H9 (cell line): ENCODE measurements around the gene ZNF346. TPM values are rescaled to one million over a fixed set of nuclear protein-coding genes. Genes with fewer than 3 reads are reported as not detected.

Experiments
- DNase-seq: peaks from one replicate; pipeline ENCODE4 v3.0.0-alpha.2; 2017
- H2AFZ ChIP-seq: one replicate; pipeline ENCODE4 v1.6.1; 2013; ENCODE audit warnings: mild to moderate bottlenecking, low read length, control low read depth, moderate library complexity
- H2AK5ac ChIP-seq: 2 replicates; pipeline ENCODE4 v1.6.1; 2013; ENCODE audit warnings: low read length, control low read depth, mixed read lengths; ENCODE audit not compliant: insufficient read length
- H2BK120ac ChIP-seq: one replicate; pipeline ENCODE4 v1.6.1; 2013; ENCODE audit warnings: low read depth, mild to moderate bottlenecking, low read length, control low read depth, inconsistent platforms; ENCODE audit not compliant: poor library complexity, severe bottlenecking
- H2BK12ac ChIP-seq: 2 replicates; pipeline ENCODE4 v1.6.1; 2013; ENCODE audit warnings: low read length, control low read depth, mixed read lengths, low read depth; ENCODE audit not compliant: insufficient read length
- H2BK15ac ChIP-seq: 2 replicates; pipeline ENCODE4 v1.6.1; 2013; ENCODE audit warnings: low read depth, low read length, control low read depth
- H2BK20ac ChIP-seq: one replicate; pipeline ENCODE4 v1.6.1; 2013; ENCODE audit warnings: low read depth, mild to moderate bottlenecking, low read length, control low read depth, inconsistent platforms; ENCODE audit not compliant: poor library complexity, severe bottlenecking
- H2BK5ac ChIP-seq: 2 replicates; pipeline ENCODE4 v1.6.1; 2013; ENCODE audit warnings: low read length, control low read depth, mixed read lengths; ENCODE audit not compliant: insufficient read length
- H3K14ac ChIP-seq: 2 replicates; pipeline ENCODE4 v1.6.1; 2013; ENCODE audit warnings: low read length, control low read depth; ENCODE audit not compliant: insufficient read depth
- H3K18ac ChIP-seq: 2 replicates; pipeline ENCODE4 v1.6.1; 2013; ENCODE audit warnings: low read depth, mild to moderate bottlenecking, mixed read lengths, low read length, control low read depth; ENCODE audit not compliant: insufficient read length
- H3K23ac ChIP-seq: 2 replicates; pipeline ENCODE4 v1.6.1; 2013; ENCODE audit warnings: low read length, control low read depth, mixed read lengths, low read depth; ENCODE audit not compliant: insufficient read length
- H3K23me2 ChIP-seq: 2 replicates; pipeline ENCODE4 v1.6.1; 2013; ENCODE audit warnings: low read depth, mild to moderate bottlenecking, mixed read lengths, low read length, control low read depth; ENCODE audit not compliant: insufficient read length, poor library complexity, severe bottlenecking
- H3K27ac ChIP-seq: 2 replicates; pipeline ENCODE4 v1.5.1; 2013; ENCODE audit warnings: low read length, control low read depth, mixed read lengths, low read depth; ENCODE audit not compliant: insufficient read length
- H3K27me3 ChIP-seq: 2 replicates; pipeline ENCODE4 v1.6.1; 2013; ENCODE audit warnings: low read length, control low read depth, inconsistent platforms; ENCODE audit not compliant: insufficient read depth
- H3K4ac ChIP-seq: 2 replicates; pipeline ENCODE4 v1.6.1; 2013; ENCODE audit warnings: low read depth, mild to moderate bottlenecking, control low read depth, inconsistent platforms, low read length, moderate library complexity
- H3K4me1 ChIP-seq: 2 replicates; pipeline ENCODE4 v1.6.1; 2013; ENCODE audit warnings: low read length, control low read depth, inconsistent platforms; ENCODE audit not compliant: insufficient read depth
- H3K4me2 ChIP-seq: 2 replicates; pipeline ENCODE4 v1.6.1; 2013; ENCODE audit warnings: low read length, control low read depth, mixed read lengths; ENCODE audit not compliant: insufficient read length, insufficient read depth
- H3K56ac ChIP-seq: 2 replicates; pipeline ENCODE4 v1.6.1; 2013; ENCODE audit warnings: low read depth, mild to moderate bottlenecking, mixed read lengths, low read length, control low read depth; ENCODE audit not compliant: insufficient read length
- H3K79me1 ChIP-seq: 2 replicates; pipeline ENCODE4 v1.6.1; 2013; ENCODE audit warnings: low read depth, mild to moderate bottlenecking, moderate library complexity, low read length, control low read depth, inconsistent platforms; ENCODE audit not compliant: insufficient read depth, poor library complexity, severe bottlenecking
- H3K79me2 ChIP-seq: 2 replicates; pipeline ENCODE4 v1.6.1; 2013; ENCODE audit warnings: low read length, control low read depth, inconsistent platforms; ENCODE audit not compliant: insufficient read depth
- H3K9ac ChIP-seq: 2 replicates; pipeline ENCODE4 v1.6.1; 2013; ENCODE audit warnings: low read length, control low read depth, mixed read lengths; ENCODE audit not compliant: insufficient read length; ENCODE audit errors: extremely low read depth
- H3K9me3 ChIP-seq: one replicate; pipeline ENCODE4 v1.6.1; 2013; ENCODE audit warnings: low read depth, low read length, inconsistent platforms; ENCODE audit not compliant: control insufficient read depth
- H3T11ph ChIP-seq: one replicate; pipeline ENCODE4 v1.6.1; 2013; ENCODE audit warnings: mild to moderate bottlenecking, low read length, control low read depth, inconsistent platforms
- H4K20me1 ChIP-seq: one replicate; pipeline ENCODE4 v1.6.1; 2013; ENCODE audit not compliant: control insufficient read depth, insufficient read length, insufficient read depth
- H4K5ac ChIP-seq: 2 replicates; pipeline ENCODE4 v1.6.1; 2013; ENCODE audit warnings: low read depth, mild to moderate bottlenecking, mixed read lengths, low read length, control low read depth; ENCODE audit not compliant: insufficient read length
- H4K8ac ChIP-seq: replicated peaks from 2 replicates; pipeline ENCODE4 v1.6.1; 2013; ENCODE audit warnings: low read length, control low read depth, mixed read lengths, low read depth; ENCODE audit not compliant: insufficient read length
- H4K91ac ChIP-seq: 2 replicates; pipeline ENCODE4 v1.6.1; 2013; ENCODE audit warnings: low read depth, mild to moderate bottlenecking, moderate library complexity, mixed read lengths, low read length, control low read depth; ENCODE audit not compliant: insufficient read length
- H3K27ac Mint-ChIP-seq, 3 experiments: 2 replicates in 2 of 3; 3 replicates in 1 of 3; pipeline ENCODE4 v1.8.0; 2020 to 2021; ENCODE audit warnings: mixed read lengths in 3 of 3, mild to moderate bottlenecking in 1 of 3, moderate library complexity in 1 of 3
- H3K27me3 Mint-ChIP-seq: 2 replicates; pipeline ENCODE4 v1.8.0; 2021; ENCODE audit warnings: low read depth, mild to moderate bottlenecking, moderate library complexity, mixed read lengths
- H3K36me3 Mint-ChIP-seq, 3 experiments: 2 replicates in 2 of 3; 3 replicates in 1 of 3; pipeline ENCODE4 v1.8.0; 2020 to 2021; ENCODE audit warnings: low read depth in 3 of 3, mixed read lengths in 3 of 3; ENCODE audit not compliant: insufficient read depth in 1 of 3
- H3K4me1 Mint-ChIP-seq, 2 experiments: 2 replicates each; pipeline ENCODE4 v1.8.0; 2020; ENCODE audit warnings: mixed read lengths in 2 of 2
- H3K4me3 Mint-ChIP-seq, 2 experiments: 2 replicates in 1 of 2; 3 replicates in 1 of 2; pipeline ENCODE4 v1.8.0; 2020 to 2021; ENCODE audit warnings: mild to moderate bottlenecking in 2 of 2, mixed read lengths in 2 of 2, moderate library complexity in 1 of 2
- H3K9me3 Mint-ChIP-seq, 2 experiments: 2 replicates in 1 of 2; 3 replicates in 1 of 2; pipeline ENCODE4 v1.8.0; 2020; ENCODE audit warnings: mild to moderate bottlenecking in 2 of 2, mixed read lengths in 2 of 2, moderate library complexity in 1 of 2
- CTCF ChIP-seq: fragments of 200-600 bp; sonication (generic); conservative IDR thresholded peaks from 3 replicates; pipeline ENCODE4 v1.8.0; 2021; ENCODE audit warnings: antibody characterized with exemption, mild to moderate bottlenecking
- WGBS: extraction: QIAGEN DNeasy Blood & Tissue Kit; methylation state at CpG from one replicate; pipeline ENCODE4 v1.1.7; 2013; ENCODE audit warnings: missing lambda C conversion rate, low lambda C conversion rate, mixed read lengths; ENCODE audit not compliant: insufficient read length; ENCODE audit errors: extremely low coverage; 5-methylcytosine and 5-hydroxymethylcytosine counted together
- total RNA-seq: library from RNA; stranded (reverse); gene quantifications from 2 replicates; pipeline ENCODE4 v1.2.1, GENCODE V29; 2021

The ZNF346 gene
- total RNA-seq, 1 experiment from 2014 or later = 22.7 TPM

DNA sequence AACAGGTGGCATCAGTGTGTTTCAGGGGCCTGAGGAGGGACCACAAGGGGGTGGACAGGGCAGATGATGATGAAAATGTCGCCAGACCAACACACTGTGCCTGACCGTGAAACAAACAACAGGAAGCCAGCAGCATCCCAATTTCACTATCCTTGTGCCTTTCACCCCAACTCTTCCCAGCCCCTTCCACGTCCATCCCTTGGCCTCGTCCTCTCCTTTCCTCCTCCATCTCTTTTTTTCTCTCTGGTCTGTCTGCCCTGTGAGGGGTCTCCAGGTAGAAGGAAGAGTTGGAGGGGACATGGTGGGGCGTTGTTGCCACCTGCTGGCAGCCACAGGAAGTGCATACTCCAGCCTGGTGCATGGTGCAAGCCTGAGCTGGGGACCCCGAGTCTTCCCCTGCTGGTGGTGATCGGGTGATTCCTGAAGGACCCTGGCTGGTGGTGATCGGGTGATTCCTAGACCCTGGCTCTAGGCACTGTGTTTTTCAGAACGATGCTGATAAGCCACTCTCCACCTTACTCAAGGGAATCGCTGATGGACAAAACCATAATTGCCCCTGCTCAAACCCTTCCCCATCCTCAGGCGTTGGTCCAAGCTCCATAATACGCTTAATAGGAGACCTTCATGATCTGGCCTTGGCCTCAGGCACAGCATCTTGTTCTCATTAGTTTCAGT lies 89.4 kb downstream of the ZNF346 start:
- Histone ChIP-seq H4K5ac (no peak overlapping the region), H3K27ac (no peak overlapping the region), H2BK120ac (no peak overlapping the region), H4K8ac (no peak overlapping the region), H3K9me3 (no peaks in the 10 kb centered on the region), H3K27me3 (no peaks in the 10 kb centered on the region), H4K91ac (no peak overlapping the region), H2BK15ac (no peak overlapping the region), H3K4me1 (no peaks in the 10 kb centered on the region), H4K20me1 (no peaks in the 10 kb centered on the region), H3K4ac (no peak overlapping the region), H3K18ac (no peak overlapping the region), H3K14ac (no peak overlapping the region; the same call in 1 of the 2 replicates), H3K79me1 (no peaks in the 10 kb centered on the region), H2AFZ (no peak overlapping the region), H3K56ac (no peak overlapping the region), H3K9ac (no peak overlapping the region), H3K23ac (no peak overlapping the region), H3T11ph (no peak overlapping the region), H3K4me2 (no peak overlapping the region), H3K23me2 (no peaks in the 10 kb centered on the region), H2BK20ac (no peak overlapping the region), H2BK12ac (no peak overlapping the region), H2BK5ac (no peak overlapping the region), H2AK5ac (no peak overlapping the region), H3K79me2 (no peaks in the 10 kb centered on the region)
- no CpG with 5 or more reads among the region's 12 CpGs for WGBS
- Mint-ChIP-seq H3K4me3 (peak overlapping the region in 1 of 2 experiments; percentile 56; a peak in 2 of 5 replicates), H3K4me1 (peaks cover 15 to 17% of the 10 kb centered on the region in 2 experiments), H3K9me3 (no peaks in the 10 kb centered on the region), H3K27me3 (peaks cover 4% of the 10 kb centered on the region), H3K27ac (peak overlapping the region in 1 of 3 experiments; percentile 77; a peak in 1 of 7 replicates), H3K36me3 (no peaks in the 10 kb centered on the region)
- DNase-seq = peak; percentile 93
- TF ChIP-seq CTCF = peak; percentile 98
